Measurements from ENCODE around the gene VOPP1. TPM values are rescaled to one million over a fixed set of nuclear protein-coding genes. Genes with fewer than 3 reads are reported as not detected.

The VOPP1 gene
- total and polyA plus RNA-seq, 10 of the 15 experiments (the other 5 are each of a cell fraction or from before 2014, with no cell fraction given) = 32.8 to 206 (median 129) TPM

- 42% methylated on average over 1 of the region's 1 CpG for WGBS (ENCODE audit: insufficient coverage, insufficient replicate concordance, low lambda C conversion rate, missing lambda C conversion rate)
- in situ Hi-C loops (cut with MboI) = loop anchor here (5.0 to 25.0 kb wide), 2 partner anchors 153 to 303 kb away; no protein-coding TSS in a partner anchor
Observed at GRCh38 chr7:55589905-55590304, 17.6 kb upstream of the VOPP1 start.

More at GRCh38 chr7:55589905-55590304, 17.6 kb upstream of the VOPP1 start:
- BruUV-seq (replicated peaks) = no TSS peak
- H3K9ac ChIP-seq (ENCODE audit: control insufficient read depth, insufficient read depth, low read length) = no peak overlapping the region
- RAD21 ChIA-PET (ENCODE audit: unreplicated experiment) = no interaction called here
- peaks cover 4% of the 10 kb centered on the region; the same call in 1 of the 2 replicates for H3K4me1 ChIP-seq (ENCODE audit: control insufficient read depth, insufficient read depth, low read length)
- H3K4me2 ChIP-seq (ENCODE audit: control insufficient read depth, insufficient read depth) = no peak overlapping the region
- no peaks in the 10 kb centered on the region for H3K36me3 ChIP-seq (ENCODE audit: control insufficient read depth in 2 of 2, insufficient read depth in 2 of 2, low read length in 1 of 2)
- TF ChIP-seq GATAD2B (conservative IDR thresholded peaks at IDR 0.05; ENCODE audit: low read depth) (no peak), CTCF (IDR thresholded peaks at IDR 0.05 in 2 of 3, conservative IDR thresholded peaks at IDR 0.05 in 1 of 3; ENCODE audit: control insufficient read depth in 2 of 3, extremely low read depth in 1 of 3, insufficient read depth in 1 of 3, low read depth in 3 of 3, low read length in 3 of 3) (no peak), ATF2 (IDR thresholded peaks at IDR 0.05; ENCODE audit: low read length) (no peak), ZZZ3 (IDR thresholded peaks at IDR 0.05; ENCODE audit: control insufficient read depth, insufficient read length, low read depth) (no peak), RELA (IDR thresholded peaks at IDR 0.05; ENCODE audit: borderline replicate concordance, partially characterized antibody) (no peak), IRF3 (IDR thresholded peaks at IDR 0.05) (no peak), BACH1 (IDR thresholded peaks at IDR 0.05; ENCODE audit: borderline replicate concordance) (no peak)
- intact Hi-C loops (cut with micrococcal nuclease; ENCODE audit: unreplicated experiment) = loop anchor here (5.0 kb wide), 1 partner anchor 308 kb away; no protein-coding TSS in a partner anchor
- no peak overlapping the region for H3K27ac ChIP-seq (ENCODE audit: control insufficient read depth, insufficient read depth)
- H3K9me3 ChIP-seq (replicated peaks; ENCODE audit: control insufficient read depth, insufficient read depth, low read length) = no peaks in the 10 kb centered on the region
- no peak for ATAC-seq
- SMC1A ChIA-PET (ENCODE audit: uncharacterized antibody, unreplicated experiment) = interaction anchor here (0.8 kb wide), 1 partner anchor 61 kb away, joined by 3 read pairs; no protein-coding TSS in a partner anchor
- H3K27me3 ChIP-seq (replicated peaks in 1 of 2; ENCODE audit: control insufficient read depth in 2 of 2, insufficient read depth in 2 of 2, low read length in 1 of 2) = no peaks in the 10 kb centered on the region
- DNase-seq (ENCODE audit: low read depth, low spot score) = no peak
- FAIRE-seq = no peak
- no peaks in the 10 kb centered on the region for H3K79me2 ChIP-seq (ENCODE audit: control insufficient read depth, insufficient read depth, low read length)
- H2AFZ ChIP-seq (ENCODE audit: control insufficient read depth, low read depth, low read length) = no peak overlapping the region
- no peaks in the 10 kb centered on the region for H4K20me1 ChIP-seq (ENCODE audit: control insufficient read depth, insufficient read depth)
- CTCF ChIA-PET = no interaction called here
- H3K4me3 ChIP-seq = no peak overlapping the region
- POLR2A ChIA-PET = no interaction called here
